Esophagus squamous epithelium (tissue), 4 donors: ENCODE results near the gene EPHX1.

Experiments
- POLR2A ChIP-seq, 4 donors: fragments of 450-650 bp; IDR thresholded peaks; one replicate each; pipeline ENCODE4 v1.6.1; 2017; ENCODE audit warnings: antibody characterized with exemption in 4 of 4, mild to moderate bottlenecking in 4 of 4, moderate library complexity in 3 of 4
- TF ChIP-seq, protein P1 (sequence below), 6 experiments: fragments of 450-650 bp in 4 of 6; fragments of 200-600 bp in 2 of 6; sonication (generic) in 2 of 6; IDR thresholded peaks; one replicate each; pipeline ENCODE4 v1.5.1; 2016 to 2019; ENCODE audit warnings: antibody characterized with exemption in 6 of 6, mild to moderate bottlenecking in 4 of 6, moderate library complexity in 4 of 6

DNA sequence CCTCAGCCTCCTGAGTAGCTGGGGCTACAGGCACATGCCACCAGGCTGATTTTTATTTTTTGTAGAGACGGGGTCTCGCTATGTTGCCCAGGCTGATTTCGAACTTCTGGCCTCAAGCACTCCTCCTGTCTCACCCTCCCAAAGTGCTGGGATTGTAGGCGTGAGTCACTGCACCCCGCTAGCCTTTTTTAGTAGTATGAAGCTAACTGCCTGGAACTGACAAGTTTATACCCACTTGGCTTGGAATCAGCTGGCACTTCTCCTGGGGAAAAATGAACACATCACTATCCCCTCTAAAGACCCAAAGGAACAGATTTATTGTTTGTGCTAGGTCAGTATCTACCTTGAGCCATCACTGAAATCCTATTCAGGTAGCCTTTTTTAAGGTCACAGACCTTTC lies 53.2 kb downstream of the EPHX1 start:
- TF ChIP-seq, protein P1, sequence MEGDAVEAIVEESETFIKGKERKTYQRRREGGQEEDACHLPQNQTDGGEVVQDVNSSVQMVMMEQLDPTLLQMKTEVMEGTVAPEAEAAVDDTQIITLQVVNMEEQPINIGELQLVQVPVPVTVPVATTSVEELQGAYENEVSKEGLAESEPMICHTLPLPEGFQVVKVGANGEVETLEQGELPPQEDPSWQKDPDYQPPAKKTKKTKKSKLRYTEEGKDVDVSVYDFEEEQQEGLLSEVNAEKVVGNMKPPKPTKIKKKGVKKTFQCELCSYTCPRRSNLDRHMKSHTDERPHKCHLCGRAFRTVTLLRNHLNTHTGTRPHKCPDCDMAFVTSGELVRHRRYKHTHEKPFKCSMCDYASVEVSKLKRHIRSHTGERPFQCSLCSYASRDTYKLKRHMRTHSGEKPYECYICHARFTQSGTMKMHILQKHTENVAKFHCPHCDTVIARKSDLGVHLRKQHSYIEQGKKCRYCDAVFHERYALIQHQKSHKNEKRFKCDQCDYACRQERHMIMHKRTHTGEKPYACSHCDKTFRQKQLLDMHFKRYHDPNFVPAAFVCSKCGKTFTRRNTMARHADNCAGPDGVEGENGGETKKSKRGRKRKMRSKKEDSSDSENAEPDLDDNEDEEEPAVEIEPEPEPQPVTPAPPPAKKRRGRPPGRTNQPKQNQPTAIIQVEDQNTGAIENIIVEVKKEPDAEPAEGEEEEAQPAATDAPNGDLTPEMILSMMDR (IDR thresholded peaks at IDR 0.05) = no peak
- no peak for TF ChIP-seq POLR2A (IDR thresholded peaks at IDR 0.05)
